ENCODE data around the gene LGMN.

DNA sequence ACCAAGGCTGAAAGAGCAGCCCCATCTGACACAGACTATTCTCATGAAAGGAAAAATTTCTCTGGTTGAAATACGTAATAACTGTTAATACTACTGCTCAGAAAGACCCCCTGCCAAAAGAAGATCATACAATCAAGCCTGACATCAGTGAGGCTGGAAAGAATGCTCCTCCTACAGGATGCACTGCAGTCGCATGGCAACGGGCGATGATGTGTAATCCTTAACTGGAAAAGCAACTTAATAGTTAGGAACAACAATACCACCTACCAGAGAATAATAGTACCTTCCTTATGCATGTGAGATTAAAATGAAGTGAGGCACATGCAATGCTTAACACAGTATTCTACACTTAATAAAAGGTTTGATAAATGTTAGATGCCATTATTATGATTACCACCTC, 44.5 kb upstream of the LGMN start:
- TF ChIP-seq YY1 (IDR thresholded peaks at IDR 0.05) = no peak
- no peak for TF ChIP-seq CTCF (IDR thresholded peaks at IDR 0.05; ENCODE audit: low read depth, low read length, missing input control)
- TF ChIP-seq TAF1 (conservative IDR thresholded peaks at IDR 0.05) = no peak
- no peak for TF ChIP-seq ATF3 (IDR thresholded peaks at IDR 0.05)
- TF ChIP-seq FOXA1 (IDR thresholded peaks at IDR 0.05) = no peak
- TF ChIP-seq, protein P1, sequence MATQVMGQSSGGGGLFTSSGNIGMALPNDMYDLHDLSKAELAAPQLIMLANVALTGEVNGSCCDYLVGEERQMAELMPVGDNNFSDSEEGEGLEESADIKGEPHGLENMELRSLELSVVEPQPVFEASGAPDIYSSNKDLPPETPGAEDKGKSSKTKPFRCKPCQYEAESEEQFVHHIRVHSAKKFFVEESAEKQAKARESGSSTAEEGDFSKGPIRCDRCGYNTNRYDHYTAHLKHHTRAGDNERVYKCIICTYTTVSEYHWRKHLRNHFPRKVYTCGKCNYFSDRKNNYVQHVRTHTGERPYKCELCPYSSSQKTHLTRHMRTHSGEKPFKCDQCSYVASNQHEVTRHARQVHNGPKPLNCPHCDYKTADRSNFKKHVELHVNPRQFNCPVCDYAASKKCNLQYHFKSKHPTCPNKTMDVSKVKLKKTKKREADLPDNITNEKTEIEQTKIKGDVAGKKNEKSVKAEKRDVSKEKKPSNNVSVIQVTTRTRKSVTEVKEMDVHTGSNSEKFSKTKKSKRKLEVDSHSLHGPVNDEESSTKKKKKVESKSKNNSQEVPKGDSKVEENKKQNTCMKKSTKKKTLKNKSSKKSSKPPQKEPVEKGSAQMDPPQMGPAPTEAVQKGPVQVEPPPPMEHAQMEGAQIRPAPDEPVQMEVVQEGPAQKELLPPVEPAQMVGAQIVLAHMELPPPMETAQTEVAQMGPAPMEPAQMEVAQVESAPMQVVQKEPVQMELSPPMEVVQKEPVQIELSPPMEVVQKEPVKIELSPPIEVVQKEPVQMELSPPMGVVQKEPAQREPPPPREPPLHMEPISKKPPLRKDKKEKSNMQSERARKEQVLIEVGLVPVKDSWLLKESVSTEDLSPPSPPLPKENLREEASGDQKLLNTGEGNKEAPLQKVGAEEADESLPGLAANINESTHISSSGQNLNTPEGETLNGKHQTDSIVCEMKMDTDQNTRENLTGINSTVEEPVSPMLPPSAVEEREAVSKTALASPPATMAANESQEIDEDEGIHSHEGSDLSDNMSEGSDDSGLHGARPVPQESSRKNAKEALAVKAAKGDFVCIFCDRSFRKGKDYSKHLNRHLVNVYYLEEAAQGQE (IDR thresholded peaks at IDR 0.05) = no peak
